WERI-Rb-1 (cell line): ENCODE data around the gene ZNF503.
"Not testable (repeated sequence)": the region's sequence is repeated elsewhere in the genome, so short reads cannot be mapped to it uniquely, and the experiment has no call there.

Source experiments
- DNase-seq: peaks from one replicate; pipeline ENCODE4 v3.0.0-alpha.2; 2020
- H3K27ac ChIP-seq: fragments of 250-450 bp; sonication (Bioruptor Pico); 2 replicates; pipeline ENCODE4 v1.5.1; 2020; ENCODE audit warnings: mild to moderate bottlenecking, moderate library complexity
- H3K27me3 ChIP-seq: fragments of 250-450 bp; sonication (Bioruptor Pico); 2 replicates; pipeline ENCODE4 v1.5.1; 2021; ENCODE audit warnings: mild to moderate bottlenecking, low read depth, moderate library complexity; ENCODE audit not compliant: insufficient read depth, severe bottlenecking
- H3K36me3 ChIP-seq: fragments of 250-450 bp; sonication (Bioruptor Pico); 2 replicates; pipeline ENCODE4 v1.5.1; 2020; ENCODE audit warnings: mild to moderate bottlenecking, moderate library complexity
- H3K4me3 ChIP-seq: 2 replicates; pipeline ENCODE4 v1.5.1; 2011; ENCODE audit warnings: low read depth, mild to moderate bottlenecking, control low read depth, low read length
- H3K9me3 ChIP-seq: fragments of 250-450 bp; sonication (Bioruptor Pico); 2 replicates; pipeline ENCODE4 v1.5.1; 2021; ENCODE audit warnings: mild to moderate bottlenecking, moderate library complexity; ENCODE audit not compliant: severe bottlenecking
- CTCF ChIP-seq: IDR thresholded peaks from 2 replicates; pipeline ENCODE4 v1.5.1; 2011; ENCODE audit warnings: low read depth, mild to moderate bottlenecking, control low read depth, inconsistent platforms, low read length

Gene ZNF503

GRCh38 chr10:75363431-75363830 lies 38.1 kb downstream of the ZNF503 start:
- Histone ChIP-seq H3K4me3 (no peak overlapping the region), H3K9me3 (no peaks in the 10 kb centered on the region), H3K27me3 (no peaks in the 10 kb centered on the region), H3K36me3 (no peaks in the 10 kb centered on the region), H3K27ac (no peak overlapping the region)
- no peak for TF ChIP-seq CTCF
- no peak for DNase-seq

GRCh38 chr10:75359876-75360275 lies 41.7 kb downstream of the ZNF503 start:
- H3K4me3 ChIP-seq, DNase-seq, H3K27ac ChIP-seq: not testable (repeated sequence)

GRCh38 chr10:75358835-75359421 lies 42.6 kb downstream of the ZNF503 start:
- Histone ChIP-seq H3K4me3 (no peak overlapping the region), H3K9me3 (peaks cover 2% of the 10 kb centered on the region), H3K36me3 (no peaks in the 10 kb centered on the region), H3K27ac (no peak overlapping the region), H3K27me3 (no peaks in the 10 kb centered on the region)
- no peak for DNase-seq
- no peak for TF ChIP-seq CTCF

More at GRCh38 chr10:75359876-75360275, 41.7 kb downstream of the ZNF503 start:
- H3K36me3 ChIP-seq, H3K27me3 ChIP-seq, H3K9me3 ChIP-seq: not testable (repeated sequence)

GRCh38 chr10:75358132-75358531 lies 43.4 kb downstream of the ZNF503 start:
- H3K27ac ChIP-seq = no peak overlapping the region
- no peak for DNase-seq
- no peaks in the 10 kb centered on the region for H3K36me3 ChIP-seq
- no peaks in the 10 kb centered on the region for H3K27me3 ChIP-seq
- no peak for TF ChIP-seq CTCF
- H3K4me3 ChIP-seq = no peak overlapping the region
- H3K9me3 ChIP-seq = peaks cover 2% of the 10 kb centered on the region

- no peak for TF ChIP-seq CTCF
- Histone ChIP-seq H3K4me3 (no peak overlapping the region), H3K27ac (no peak overlapping the region), H3K9me3 (peaks cover 2% of the 10 kb centered on the region), H3K36me3 (no peaks in the 10 kb centered on the region), H3K27me3 (no peaks in the 10 kb centered on the region)
- DNase-seq = no peak
Measured at GRCh38 chr10:75357500-75357899, 44.1 kb downstream of the ZNF503 start.

- TF ChIP-seq CTCF = peak; percentile 44
- Histone ChIP-seq H3K27ac (no peak overlapping the region), H3K27me3 (no peaks in the 10 kb centered on the region), H3K9me3 (peaks cover 2% of the 10 kb centered on the region), H3K36me3 (no peaks in the 10 kb centered on the region), H3K4me3 (no peak overlapping the region)
- DNase-seq = no peak
Measured at GRCh38 chr10:75356484-75356883, 45.1 kb downstream of the ZNF503 start.
